Measurements from ENCODE around the gene ERMP1. TPM values are rescaled to one million over a fixed set of nuclear protein-coding genes. Genes with fewer than 3 reads are reported as not detected.

The ERMP1 gene
- polyA plus RNA-seq, 1 of the 3 experiments (the other 2 are of a cell fraction): 5.9 TPM

- no peak overlapping the region for H3K4me2 ChIP-seq
- peaks cover 3% of the 10 kb centered on the region for H3F3A ChIP-seq (replicated peaks; ENCODE audit: insufficient read depth)
- DNase-seq: no peak
- TF ChIP-seq, protein P1, sequence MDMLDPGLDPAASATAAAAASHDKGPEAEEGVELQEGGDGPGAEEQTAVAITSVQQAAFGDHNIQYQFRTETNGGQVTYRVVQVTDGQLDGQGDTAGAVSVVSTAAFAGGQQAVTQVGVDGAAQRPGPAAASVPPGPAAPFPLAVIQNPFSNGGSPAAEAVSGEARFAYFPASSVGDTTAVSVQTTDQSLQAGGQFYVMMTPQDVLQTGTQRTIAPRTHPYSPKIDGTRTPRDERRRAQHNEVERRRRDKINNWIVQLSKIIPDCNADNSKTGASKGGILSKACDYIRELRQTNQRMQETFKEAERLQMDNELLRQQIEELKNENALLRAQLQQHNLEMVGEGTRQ (IDR thresholded peaks at IDR 0.05; ENCODE audit: borderline replicate concordance, low read depth, low read length): no peak
- TF ChIP-seq, protein P2, sequence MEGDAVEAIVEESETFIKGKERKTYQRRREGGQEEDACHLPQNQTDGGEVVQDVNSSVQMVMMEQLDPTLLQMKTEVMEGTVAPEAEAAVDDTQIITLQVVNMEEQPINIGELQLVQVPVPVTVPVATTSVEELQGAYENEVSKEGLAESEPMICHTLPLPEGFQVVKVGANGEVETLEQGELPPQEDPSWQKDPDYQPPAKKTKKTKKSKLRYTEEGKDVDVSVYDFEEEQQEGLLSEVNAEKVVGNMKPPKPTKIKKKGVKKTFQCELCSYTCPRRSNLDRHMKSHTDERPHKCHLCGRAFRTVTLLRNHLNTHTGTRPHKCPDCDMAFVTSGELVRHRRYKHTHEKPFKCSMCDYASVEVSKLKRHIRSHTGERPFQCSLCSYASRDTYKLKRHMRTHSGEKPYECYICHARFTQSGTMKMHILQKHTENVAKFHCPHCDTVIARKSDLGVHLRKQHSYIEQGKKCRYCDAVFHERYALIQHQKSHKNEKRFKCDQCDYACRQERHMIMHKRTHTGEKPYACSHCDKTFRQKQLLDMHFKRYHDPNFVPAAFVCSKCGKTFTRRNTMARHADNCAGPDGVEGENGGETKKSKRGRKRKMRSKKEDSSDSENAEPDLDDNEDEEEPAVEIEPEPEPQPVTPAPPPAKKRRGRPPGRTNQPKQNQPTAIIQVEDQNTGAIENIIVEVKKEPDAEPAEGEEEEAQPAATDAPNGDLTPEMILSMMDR (IDR thresholded peaks at IDR 0.05): no peak
- TF ChIP-seq TAF1 (IDR thresholded peaks at IDR 0.05; ENCODE audit: borderline replicate concordance, low read depth, low read length): no peak
- no peak for TF ChIP-seq FOSL2 (IDR thresholded peaks at IDR 0.05; ENCODE audit: borderline replicate concordance, low read depth)
- no peak for TF ChIP-seq GABPA (IDR thresholded peaks at IDR 0.05; ENCODE audit: low read depth)
- TF ChIP-seq PBX3 (IDR thresholded peaks at IDR 0.05): no peak
- TF ChIP-seq GATA2 (CRISPR knock-in tag; IDR thresholded peaks at IDR 0.05): no peak
- no peak for TF ChIP-seq POLR2AphosphoS5 (IDR thresholded peaks at IDR 0.05; ENCODE audit: low read depth, low read length)
- no peak for TF ChIP-seq EP300 (IDR thresholded peaks at IDR 0.05; ENCODE audit: borderline replicate concordance in 1 of 2, low read depth in 1 of 2, low read length in 1 of 2)
- TF ChIP-seq TEAD4 (IDR thresholded peaks at IDR 0.05; ENCODE audit: borderline replicate concordance, insufficient read depth): no peak
- TF ChIP-seq RCOR1 (IDR thresholded peaks at IDR 0.05; ENCODE audit: low read length): no peak
- TF ChIP-seq YY1 (IDR thresholded peaks at IDR 0.05; ENCODE audit: low read depth): no peak
- TF ChIP-seq RXRA (IDR thresholded peaks at IDR 0.05; ENCODE audit: borderline replicate concordance, low read depth): no peak
- no peak for TF ChIP-seq TCF12 (IDR thresholded peaks at IDR 0.05)
- no peak for TF ChIP-seq CHD2 (IDR thresholded peaks at IDR 0.05; ENCODE audit: low read length, partially characterized antibody)
- ChIA-PET CTCF (interaction anchor here (0.8 to 2.0 kb wide), 2 partner anchors 12 to 40 kb away, joined by 3 to 11 read pairs; no protein-coding TSS in a partner anchor), POLR2A (no interaction called here)
- no peaks in the 10 kb centered on the region for H3K36me3 ChIP-seq (replicated peaks in 1 of 2; ENCODE audit: control insufficient read depth in 1 of 2, insufficient read depth in 2 of 2, low read length in 1 of 2)
- no peak overlapping the region for H3K27ac ChIP-seq (ENCODE audit: low read depth in 2 of 2, low read length in 1 of 2)
- no peak overlapping the region for H2AFZ ChIP-seq (ENCODE audit: low read depth)
- no peaks in the 10 kb centered on the region for H4K20me1 ChIP-seq (ENCODE audit: insufficient read depth)
- no peaks in the 10 kb centered on the region for H3K27me3 ChIP-seq (ENCODE audit: insufficient read depth)
- H3K9me2 ChIP-seq: no peaks in the 10 kb centered on the region
- H3K4me3 ChIP-seq (ENCODE audit: low read depth in 2 of 2, low read length in 1 of 2): no peak overlapping the region
- WGBS (ENCODE audit: low lambda C conversion rate): over 99% methylated on average over 5 of the region's 5 CpGs
- H3K9me3 ChIP-seq: no peaks in the 10 kb centered on the region
- no peaks in the 10 kb centered on the region for H3K4me1 ChIP-seq (ENCODE audit: control insufficient read depth in 1 of 2, insufficient read depth in 2 of 2, low read depth in 1 of 2, low read length in 1 of 2)
- H3K9ac ChIP-seq: no peak overlapping the region
- no peaks in the 10 kb centered on the region for H3K79me2 ChIP-seq (ENCODE audit: insufficient read depth)
Measured at GRCh38 chr9:5873439-5873838, 40.5 kb upstream of the ERMP1 start.

- 63% methylated on average over 4 of the region's 4 CpGs for WGBS (ENCODE audit: low lambda C conversion rate)
- POLR2A ChIA-PET: no interaction called here
- Histone ChIP-seq H3K27me3 (ENCODE audit: insufficient read depth) (no peaks in the 10 kb centered on the region), H4K20me1 (ENCODE audit: insufficient read depth) (no peaks in the 10 kb centered on the region), H3F3A (replicated peaks; ENCODE audit: insufficient read depth) (no peaks in the 10 kb centered on the region), H3K79me2 (ENCODE audit: insufficient read depth) (no peaks in the 10 kb centered on the region), H3K4me3 (ENCODE audit: low read depth in 2 of 2, low read length in 1 of 2) (no peak overlapping the region), H3K9me3 (no peaks in the 10 kb centered on the region), H3K9me2 (no peaks in the 10 kb centered on the region), H3K36me3 (replicated peaks in 1 of 2; ENCODE audit: control insufficient read depth in 1 of 2, insufficient read depth in 2 of 2, low read length in 1 of 2) (no peaks in the 10 kb centered on the region), H2AFZ (ENCODE audit: low read depth) (no peak overlapping the region; the same call in 1 of the 2 replicates), H3K4me2 (no peak overlapping the region), H3K9ac (no peak overlapping the region), H3K27ac (ENCODE audit: low read depth in 2 of 2, low read length in 1 of 2) (no peak overlapping the region), H3K4me1 (ENCODE audit: control insufficient read depth in 1 of 2, insufficient read depth in 2 of 2, low read depth in 1 of 2, low read length in 1 of 2) (no peaks in the 10 kb centered on the region)
- DNase-seq: no peak
- CTCF ChIA-PET: interaction anchor here (1.4 to 2.9 kb wide), 2 partner anchors 14 to 433 kb away, joined by 5 to 20 read pairs; no protein-coding TSS in a partner anchor
- no peak for TF ChIP-seq RCOR1 (IDR thresholded peaks at IDR 0.05; ENCODE audit: low read length)
- no peak for TF ChIP-seq SMC3 (IDR thresholded peaks at IDR 0.05; ENCODE audit: low read depth, low read length)
- TF ChIP-seq, protein P3, sequence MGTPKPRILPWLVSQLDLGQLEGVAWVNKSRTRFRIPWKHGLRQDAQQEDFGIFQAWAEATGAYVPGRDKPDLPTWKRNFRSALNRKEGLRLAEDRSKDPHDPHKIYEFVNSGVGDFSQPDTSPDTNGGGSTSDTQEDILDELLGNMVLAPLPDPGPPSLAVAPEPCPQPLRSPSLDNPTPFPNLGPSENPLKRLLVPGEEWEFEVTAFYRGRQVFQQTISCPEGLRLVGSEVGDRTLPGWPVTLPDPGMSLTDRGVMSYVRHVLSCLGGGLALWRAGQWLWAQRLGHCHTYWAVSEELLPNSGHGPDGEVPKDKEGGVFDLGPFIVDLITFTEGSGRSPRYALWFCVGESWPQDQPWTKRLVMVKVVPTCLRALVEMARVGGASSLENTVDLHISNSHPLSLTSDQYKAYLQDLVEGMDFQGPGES (IDR thresholded peaks at IDR 0.05; ENCODE audit: low read depth, low read length): no peak
- TF ChIP-seq, protein P4, sequence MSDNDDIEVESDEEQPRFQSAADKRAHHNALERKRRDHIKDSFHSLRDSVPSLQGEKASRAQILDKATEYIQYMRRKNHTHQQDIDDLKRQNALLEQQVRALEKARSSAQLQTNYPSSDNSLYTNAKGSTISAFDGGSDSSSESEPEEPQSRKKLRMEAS (IDR thresholded peaks at IDR 0.05; ENCODE audit: low read depth): no peak
- TF ChIP-seq, protein P2 (IDR thresholded peaks at IDR 0.05): no peak
- TF ChIP-seq FOSL2 (IDR thresholded peaks at IDR 0.05; ENCODE audit: borderline replicate concordance, low read depth): no peak
- no peak for TF ChIP-seq TAF1 (IDR thresholded peaks at IDR 0.05; ENCODE audit: borderline replicate concordance, low read depth, low read length)
Measured at GRCh38 chr9:5872511-5872910, 39.6 kb upstream of the ERMP1 start.
